Urinary bladder (tissue), 4 donors: ENCODE measurements around the gene KCP. TPM values are rescaled to one million over a fixed set of nuclear protein-coding genes. Genes with fewer than 3 reads are reported as not detected.

ENCODE experiments used
- DNase-seq: peaks from one replicate; pipeline ENCODE4 v3.0.0-alpha.2; 2015; ENCODE audit errors: extremely low spot score
- H3K27ac ChIP-seq: one replicate; pipeline ENCODE4 v1.5.1; 2013; ENCODE audit warnings: low read depth, mild to moderate bottlenecking, moderate library complexity
- H3K36me3 ChIP-seq: one replicate; pipeline ENCODE4 v1.6.1; 2013; ENCODE audit warnings: mild to moderate bottlenecking, moderate library complexity; ENCODE audit not compliant: insufficient read depth
- H3K4me1 ChIP-seq: one replicate; pipeline ENCODE4 v1.6.1; 2013; ENCODE audit warnings: mild to moderate bottlenecking, moderate library complexity; ENCODE audit not compliant: insufficient read depth
- H3K4me3 ChIP-seq: one replicate; pipeline ENCODE4 v1.5.1; 2013; ENCODE audit warnings: low read depth, low read length
- WGBS: extraction: QIAGEN DNeasy Blood & Tissue Kit; methylation state at CpG from one replicate; pipeline ENCODE4 v1.1.7; 2013; 5-methylcytosine and 5-hydroxymethylcytosine counted together
- polyA plus RNA-seq: library from polyadenylated mRNA; stranded (reverse); fragments of 200-250 nt; gene quantifications from one replicate; pipeline ENCODE4 v1.2.3, GENCODE V29; 2013
- total RNA-seq: library from RNA; depleted of rRNA; stranded (reverse); fragments of >200 nt; gene quantifications from one replicate; pipeline ENCODE4 v1.2.3, GENCODE V29; 2014
- donor health status: healthy with polysubstance abuse.
- donor health status: healthy.

The KCP gene
- total and polyA plus RNA-seq, 2 donors: 0.42 to 1.4 TPM

GRCh38 chr7:128842674-128843641 lies 67.6 kb downstream of the KCP start:
- Histone ChIP-seq H3K27ac (no peak overlapping the region), H3K4me3 (no peak overlapping the region), H3K4me1 (no peaks in the 10 kb centered on the region), H3K36me3 (no peaks in the 10 kb centered on the region)
- 93% methylated on average over 38 of the region's 38 CpGs for WGBS
- no peak for DNase-seq

- WGBS: 59% methylated on average over 35 of the region's 35 CpGs
- no peak overlapping the region for H3K4me3 ChIP-seq
- H3K4me1 ChIP-seq: no peaks in the 10 kb centered on the region
- no peak overlapping the region for H3K27ac ChIP-seq
- H3K36me3 ChIP-seq: no peaks in the 10 kb centered on the region
- no peak for DNase-seq
Observed at GRCh38 chr7:128841921-128842673, 68.4 kb downstream of the KCP start.

DNA sequence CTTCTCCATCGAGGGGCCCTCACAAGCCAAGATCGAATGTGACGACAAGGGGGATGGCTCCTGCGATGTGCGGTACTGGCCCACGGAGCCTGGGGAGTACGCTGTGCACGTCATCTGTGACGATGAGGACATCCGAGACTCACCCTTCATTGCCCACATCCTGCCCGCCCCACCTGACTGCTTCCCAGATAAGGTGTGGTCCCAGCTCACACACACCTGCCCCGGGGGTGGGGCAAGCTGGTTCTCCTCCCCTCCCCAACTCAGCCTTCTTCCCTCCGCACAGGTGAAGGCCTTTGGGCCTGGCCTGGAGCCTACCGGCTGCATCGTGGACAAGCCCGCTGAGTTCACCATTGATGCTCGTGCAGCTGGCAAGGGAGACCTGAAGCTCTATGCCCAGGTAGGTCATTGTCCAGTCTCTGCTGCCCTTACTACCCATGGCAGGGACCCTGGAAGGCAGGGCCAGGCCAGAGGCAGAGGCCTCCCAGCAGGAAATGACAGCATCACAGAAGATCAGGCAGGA lies 69.3 kb downstream of the KCP start:
- no peaks in the 10 kb centered on the region for H3K4me1 ChIP-seq
- 87% methylated on average over 17 of the region's 17 CpGs for WGBS
- no peak for DNase-seq
- no peak overlapping the region for H3K27ac ChIP-seq
- H3K4me3 ChIP-seq: no peak overlapping the region
- H3K36me3 ChIP-seq: no peaks in the 10 kb centered on the region

DNA sequence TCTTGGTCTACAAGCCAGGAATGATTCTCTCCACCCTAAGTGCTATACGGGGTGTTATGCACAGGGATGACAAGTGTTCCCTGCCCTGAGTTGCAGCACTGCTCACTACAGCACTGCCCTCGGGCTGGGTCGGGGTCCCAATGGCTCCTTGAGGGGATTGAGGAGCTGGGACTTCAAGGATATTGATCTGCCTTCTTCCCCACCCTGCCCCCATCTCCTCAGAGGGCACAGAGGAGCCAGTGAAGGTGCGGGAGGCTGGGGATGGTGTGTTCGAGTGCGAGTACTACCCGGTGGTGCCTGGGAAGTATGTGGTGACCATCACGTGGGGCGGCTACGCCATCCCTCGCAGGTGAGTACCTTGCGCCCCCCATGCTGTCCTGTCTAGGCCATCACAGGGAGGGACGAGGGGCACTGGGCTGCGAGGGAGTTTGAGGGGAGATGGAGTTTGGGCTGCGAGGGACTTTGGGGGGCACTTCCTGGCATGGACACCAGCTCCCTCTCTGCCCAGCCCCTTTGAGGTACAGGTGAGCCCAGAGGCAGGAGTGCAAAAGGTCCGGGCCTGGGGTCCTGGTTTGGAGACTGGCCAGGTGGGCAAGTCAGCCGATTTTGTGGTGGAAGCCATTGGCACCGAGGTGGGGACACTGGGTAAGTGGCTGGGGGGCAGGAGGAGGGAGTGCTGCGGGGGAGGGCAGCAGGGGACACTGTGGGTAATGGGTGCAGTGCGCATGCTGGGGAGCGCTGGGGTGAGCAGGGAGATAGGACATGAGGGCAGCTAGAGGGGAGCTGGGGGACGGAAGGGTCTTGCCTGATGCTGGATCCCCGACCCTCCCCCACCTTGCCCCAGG lies 70.0 kb downstream of the KCP start:
- 89% methylated on average over 23 of the region's 23 CpGs for WGBS
- no peaks in the 10 kb centered on the region for H3K4me1 ChIP-seq
- no peak overlapping the region for H3K4me3 ChIP-seq
- DNase-seq: no peak
- H3K36me3 ChIP-seq: no peaks in the 10 kb centered on the region
- H3K27ac ChIP-seq: no peak overlapping the region

- Histone ChIP-seq H3K4me1 (no peaks in the 10 kb centered on the region), H3K4me3 (no peak overlapping the region), H3K36me3 (no peaks in the 10 kb centered on the region), H3K27ac (no peak overlapping the region)
- DNase-seq: no peak
- WGBS: 86% methylated on average over 13 of the region's 13 CpGs
Observed at GRCh38 chr7:128839751-128840177, 70.7 kb downstream of the KCP start.

- WGBS: 85% methylated on average over 17 of the region's 17 CpGs
- Histone ChIP-seq H3K4me1 (no peaks in the 10 kb centered on the region), H3K27ac (no peak overlapping the region), H3K36me3 (no peaks in the 10 kb centered on the region), H3K4me3 (no peak overlapping the region)
- no peak for DNase-seq
Observed at GRCh38 chr7:128838981-128839731, 71.4 kb downstream of the KCP start.

DNA sequence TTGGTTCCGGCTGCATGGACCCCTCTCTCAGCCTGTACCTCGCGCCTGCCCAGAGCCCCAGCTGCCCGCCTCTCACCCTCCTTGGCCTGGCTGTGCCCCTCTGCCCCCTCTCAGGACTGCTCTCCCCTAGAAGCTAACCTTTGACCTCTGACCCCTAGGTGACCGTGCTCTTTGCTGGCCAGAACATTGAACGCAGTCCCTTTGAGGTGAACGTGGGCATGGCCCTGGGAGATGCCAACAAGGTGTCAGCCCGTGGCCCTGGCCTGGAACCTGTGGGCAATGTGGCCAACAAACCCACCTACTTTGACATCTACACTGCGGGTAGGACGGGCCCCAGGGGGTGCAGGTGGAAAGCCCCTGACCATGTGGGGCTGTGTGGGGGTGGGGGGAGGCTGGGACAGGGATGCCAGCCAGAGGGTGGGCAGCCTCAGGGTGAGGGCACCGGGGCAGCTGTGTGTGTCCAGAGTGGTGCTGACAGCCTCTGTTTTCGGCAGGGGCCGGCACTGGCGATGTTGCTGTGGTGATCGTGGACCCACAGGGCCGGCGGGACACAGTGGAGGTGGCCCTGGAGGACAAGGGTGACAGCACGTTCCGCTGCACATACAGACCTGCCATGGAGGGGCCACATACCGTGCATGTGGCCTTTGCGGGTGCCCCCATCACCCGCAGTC lies 72.3 kb downstream of the KCP start:
- no peaks in the 10 kb centered on the region for H3K36me3 ChIP-seq
- H3K4me1 ChIP-seq: no peaks in the 10 kb centered on the region
- no peak overlapping the region for H3K27ac ChIP-seq
- no peak overlapping the region for H3K4me3 ChIP-seq
- DNase-seq: no peak
- WGBS: 90% methylated on average over 22 of the region's 22 CpGs

DNA sequence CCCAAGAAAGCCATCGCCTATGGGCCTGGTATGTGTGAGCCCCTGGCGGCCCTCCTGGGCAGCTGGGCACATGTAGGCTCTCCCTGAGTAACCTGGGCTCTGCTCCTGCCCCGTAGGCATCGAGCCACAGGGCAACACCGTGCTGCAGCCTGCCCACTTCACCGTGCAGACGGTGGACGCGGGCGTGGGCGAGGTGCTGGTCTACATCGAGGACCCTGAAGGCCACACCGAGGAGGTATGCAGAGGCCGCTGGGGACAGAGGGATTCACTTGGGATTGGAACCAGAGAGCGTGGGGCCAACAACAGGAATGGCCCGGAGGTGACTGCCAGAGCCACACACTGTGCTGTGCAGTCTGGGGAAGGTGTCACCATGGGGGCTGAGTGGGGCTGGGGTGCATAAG lies 73.0 kb downstream of the KCP start:
- no peak for DNase-seq
- 91% methylated on average over 16 of the region's 16 CpGs for WGBS
- H3K36me3 ChIP-seq: no peaks in the 10 kb centered on the region

DNA sequence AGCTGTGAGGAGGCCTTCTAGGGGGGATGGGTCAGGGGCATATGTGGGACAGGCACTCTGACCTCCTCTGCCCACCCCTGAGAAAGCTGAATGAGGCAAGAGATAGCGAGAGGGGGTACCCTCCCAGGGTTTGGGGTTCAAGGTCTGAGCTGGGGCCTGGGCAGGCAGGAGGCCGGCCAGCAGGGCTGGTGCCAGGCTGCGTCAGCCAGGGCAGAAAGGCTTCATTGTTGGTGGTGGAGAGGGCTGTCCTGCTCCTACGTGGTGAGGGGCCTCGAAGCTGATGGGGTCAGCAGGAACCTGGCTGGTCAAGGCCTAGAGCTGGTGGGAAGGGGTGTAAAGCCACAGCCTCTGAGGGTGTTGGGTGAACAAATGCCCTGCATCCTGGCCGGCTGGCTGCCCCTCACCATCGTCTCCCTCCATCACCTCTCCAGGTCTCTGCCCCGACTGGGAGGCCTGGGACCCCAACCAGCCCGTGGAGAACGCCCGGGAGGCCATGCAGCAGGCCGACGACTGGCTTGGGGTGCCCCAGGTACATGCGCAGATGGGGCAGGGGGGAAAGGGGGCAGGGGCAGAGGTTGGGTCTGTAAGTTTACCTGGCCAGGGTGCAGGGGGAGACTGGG lies 73.7 kb downstream of the KCP start:
- DNase-seq: no peak
- H3K4me1 ChIP-seq: no peaks in the 10 kb centered on the region
- 85% methylated on average over 14 of the region's 14 CpGs for WGBS
- no peak overlapping the region for H3K4me3 ChIP-seq
- H3K27ac ChIP-seq: no peak overlapping the region
- no peaks in the 10 kb centered on the region for H3K36me3 ChIP-seq

More for the DNA sequence above, 73.0 kb downstream of the KCP start:
- H3K27ac ChIP-seq: no peak overlapping the region
- no peaks in the 10 kb centered on the region for H3K4me1 ChIP-seq
- H3K4me3 ChIP-seq: no peak overlapping the region

GRCh38 chr7:128835790-128836641 lies 74.5 kb downstream of the KCP start:
- WGBS: 51% methylated on average over 14 of the region's 14 CpGs
- DNase-seq: no peak
- H3K36me3 ChIP-seq: no peaks in the 10 kb centered on the region
- no peaks in the 10 kb centered on the region for H3K4me1 ChIP-seq
- no peak overlapping the region for H3K27ac ChIP-seq
- H3K4me3 ChIP-seq: no peak overlapping the region

DNA sequence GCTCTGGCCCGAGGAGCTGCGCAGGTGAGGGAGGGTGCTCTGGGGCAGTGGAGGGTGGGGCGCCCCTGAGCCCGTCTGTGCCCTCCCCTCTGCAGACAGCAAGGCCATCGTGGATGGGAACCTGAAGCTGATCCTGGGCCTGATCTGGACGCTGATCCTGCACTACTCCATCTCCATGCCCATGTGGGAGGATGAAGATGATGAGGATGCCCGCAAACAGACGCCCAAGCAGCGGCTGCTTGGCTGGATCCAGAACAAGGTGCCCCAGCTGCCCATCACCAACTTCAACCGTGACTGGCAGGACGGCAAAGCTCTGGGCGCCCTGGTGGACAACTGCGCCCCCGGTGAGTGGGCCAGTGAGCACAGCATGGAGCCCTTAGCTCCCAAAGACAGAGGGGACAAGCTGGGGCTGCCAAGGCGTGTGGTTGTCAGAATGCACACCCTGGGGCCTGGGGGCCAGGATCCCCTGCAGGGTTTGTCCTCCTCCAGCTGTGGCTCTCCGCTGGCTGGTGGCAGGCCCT lies 75.2 kb downstream of the KCP start:
- Histone ChIP-seq H3K36me3 (no peaks in the 10 kb centered on the region), H3K4me1 (no peaks in the 10 kb centered on the region)
- DNase-seq: no peak

More for the DNA sequence above, 75.2 kb downstream of the KCP start:
- WGBS: 83% methylated on average over 16 of the region's 16 CpGs
- H3K4me3 ChIP-seq: no peak overlapping the region
- no peak overlapping the region for H3K27ac ChIP-seq
